ENCODE data around the gene ABCF3. TPM values are rescaled to one million over a fixed set of nuclear protein-coding genes. Genes with fewer than 3 reads are reported as not detected.
A peak's percentile ranks its signal among the peaks of the same experiment; 100 is the strongest.

The ABCF3 gene
- total and polyA plus RNA-seq, 5 donors: 50.9 to 72.9 (median 59.5) TPM

DNA sequence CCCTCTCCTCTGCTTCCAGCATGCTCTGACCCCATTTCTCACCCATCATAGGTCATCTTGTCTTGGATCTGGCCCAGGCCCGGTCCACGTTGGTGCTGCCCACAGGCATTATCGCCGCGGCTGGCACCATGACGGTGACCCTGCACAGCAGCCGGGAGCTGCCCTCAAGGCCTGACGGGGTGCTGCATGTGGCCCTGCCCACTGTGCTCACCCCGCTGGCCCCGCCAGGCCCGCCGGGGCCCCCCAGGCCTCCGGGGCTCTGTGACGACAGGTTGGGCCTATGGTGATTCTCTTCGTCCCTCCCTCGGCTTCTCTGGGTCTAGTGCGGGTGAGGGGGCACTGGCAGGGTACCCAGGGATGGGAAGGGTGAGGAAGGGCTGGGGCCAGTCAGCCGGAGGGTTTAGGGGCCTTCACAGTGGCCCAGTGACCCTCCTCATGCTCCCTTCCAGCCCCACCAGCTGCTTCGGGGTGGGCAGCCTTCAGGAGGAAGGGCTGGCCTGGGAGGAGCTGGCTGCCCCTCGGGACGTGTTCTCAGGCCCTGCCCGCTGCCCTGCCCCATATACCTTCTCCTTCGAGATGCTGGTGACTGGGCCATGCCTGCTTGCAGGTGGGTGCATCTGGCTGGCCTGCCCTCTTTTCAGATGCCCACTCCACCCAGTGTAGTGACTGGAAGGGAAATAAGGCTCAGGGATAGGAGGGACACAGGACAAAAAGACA is 47.3 kb downstream of the ABCF3 start:
- H3K9me3 ChIP-seq (ENCODE audit: control insufficient read depth, low read length): no peaks in the 10 kb centered on the region

DNA sequence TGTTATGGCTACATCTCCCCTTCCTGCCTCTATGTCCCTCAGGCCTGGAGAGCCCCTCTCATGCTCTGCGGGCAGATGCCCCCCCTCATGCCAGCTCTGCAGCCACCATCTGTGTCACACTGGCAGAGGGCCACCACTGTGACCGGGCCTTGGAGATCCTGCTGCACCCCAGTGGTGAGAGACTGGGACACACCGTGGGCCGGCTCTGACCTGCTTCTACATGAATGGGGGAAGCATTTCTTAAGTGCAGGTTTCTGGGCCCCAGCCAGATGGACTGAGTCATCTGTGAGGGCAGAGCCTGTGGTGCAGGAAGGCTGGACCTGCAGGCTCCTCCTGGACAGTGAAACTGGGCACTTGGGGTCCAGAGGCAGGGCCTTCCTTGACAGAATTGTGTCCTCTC is 48.2 kb downstream of the ABCF3 start:
- intact Hi-C loops (cut with DNase I): loop anchor here in 1 of 4 donors (10.0 kb wide), 1 partner anchor 89 kb away; no protein-coding TSS in a partner anchor
- Histone ChIP-seq H3K27ac (ENCODE audit: low read length) (no peak overlapping the region), H3K27me3 (ENCODE audit: control insufficient read depth, insufficient read depth) (no peaks in the 10 kb centered on the region), H3K9me3 (ENCODE audit: control insufficient read depth, low read length) (no peaks in the 10 kb centered on the region), H3K4me3 (ENCODE audit: low read length) (no peak overlapping the region), H3K4me1 (ENCODE audit: control insufficient read depth, insufficient read depth, low read length) (no peaks in the 10 kb centered on the region)
- 33% methylated on average over 4 of the region's 4 CpGs for WGBS
- ATAC-seq (no peak), DNase-seq (peak in 2 of 3 donors; percentile 47 to 61)

More for the DNA sequence above, 47.3 kb downstream of the ABCF3 start:
- no peak for DNase-seq
- H3K4me1 ChIP-seq (ENCODE audit: control insufficient read depth, insufficient read depth, low read length): no peaks in the 10 kb centered on the region
- H3K27me3 ChIP-seq (ENCODE audit: control insufficient read depth, insufficient read depth): no peaks in the 10 kb centered on the region
- 85% methylated on average over 23 of the region's 23 CpGs for WGBS
- H3K27ac ChIP-seq (ENCODE audit: low read length): no peak overlapping the region
- no peak overlapping the region for H3K4me3 ChIP-seq (ENCODE audit: low read length)
- intact Hi-C loops (cut with DNase I): loop anchor here in 1 of 4 donors (10.0 kb wide), 1 partner anchor 88 kb away; no protein-coding TSS in a partner anchor
- no peak for ATAC-seq

DNA sequence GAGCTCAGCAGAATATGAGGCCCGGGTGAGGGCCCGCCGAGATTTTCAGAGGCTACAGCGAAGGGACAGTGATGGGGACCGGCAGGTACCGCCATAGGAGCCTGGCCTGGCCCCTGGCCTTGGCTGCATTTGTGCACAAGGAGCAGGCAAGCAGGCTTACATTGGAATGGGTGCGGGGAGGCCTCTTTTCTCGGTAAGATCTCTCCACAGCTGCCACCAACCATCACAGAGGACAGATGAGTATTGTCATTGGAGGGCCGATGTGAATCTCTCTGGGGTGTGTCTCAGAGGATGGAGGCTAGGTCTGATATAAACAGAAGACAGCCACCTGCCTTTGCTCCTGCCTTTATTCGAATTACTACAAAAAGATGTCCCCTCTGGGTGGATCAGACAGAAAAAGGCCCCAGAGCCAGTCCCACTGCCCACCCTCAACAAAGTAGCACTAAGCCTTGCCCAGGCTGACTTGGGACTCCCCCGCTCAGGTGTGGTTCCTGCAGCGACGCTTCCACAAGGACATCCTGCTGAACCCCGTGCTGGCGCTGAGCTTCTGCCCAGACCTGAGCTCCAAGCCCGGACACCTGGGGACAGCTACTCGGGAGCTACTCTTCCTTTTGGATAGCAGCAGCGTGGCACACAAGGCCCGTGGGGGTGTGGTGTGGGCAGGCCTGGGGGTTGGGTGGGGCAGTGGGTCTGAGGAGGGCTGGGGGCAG is 48.8 kb downstream of the ABCF3 start:
- ATAC-seq: no peak
- WGBS: 85% methylated on average over 19 of the region's 19 CpGs

DNA sequence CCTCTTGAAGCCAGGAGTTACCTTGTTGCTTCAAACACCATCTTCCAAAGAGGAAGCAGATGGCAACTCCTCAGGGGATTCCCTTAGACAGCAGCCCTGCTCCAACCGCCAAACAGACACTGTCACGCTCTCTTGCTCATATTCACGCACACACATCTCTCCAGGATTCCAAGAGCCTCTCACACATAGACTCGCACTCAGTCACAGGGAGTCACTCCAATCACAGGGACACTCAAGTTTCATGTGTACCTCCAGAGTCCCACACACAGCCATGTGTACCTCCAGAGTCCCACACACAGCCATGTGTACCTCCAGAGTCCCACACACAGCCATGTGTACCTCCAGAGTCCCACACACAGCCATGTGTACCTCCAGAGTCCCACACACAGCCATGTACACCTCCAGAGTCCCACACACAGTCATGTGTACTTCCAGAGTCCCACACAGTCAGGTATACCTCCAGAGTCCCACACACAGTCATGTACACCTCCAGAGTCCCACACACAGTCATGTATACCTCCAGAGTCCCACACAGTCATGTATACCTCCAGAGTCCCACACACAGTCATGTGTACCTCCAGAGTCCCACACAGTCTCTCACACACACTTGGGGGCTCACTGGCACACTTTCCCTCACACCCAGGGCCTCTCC is 49.5 kb downstream of the ABCF3 start:
- no peaks in the 10 kb centered on the region for H3K27me3 ChIP-seq (ENCODE audit: control insufficient read depth, insufficient read depth)
- ATAC-seq (no peak), DNase-seq (no peak)
- intact Hi-C loops (cut with DNase I): loop anchor here in 1 of 4 donors (10.0 kb wide), 1 partner anchor 91 kb away; no protein-coding TSS in a partner anchor
- H3K4me3 ChIP-seq (ENCODE audit: low read length): no peak overlapping the region
- H3K27ac ChIP-seq (ENCODE audit: low read length): no peak overlapping the region
- no peaks in the 10 kb centered on the region for H3K4me1 ChIP-seq (ENCODE audit: control insufficient read depth, insufficient read depth, low read length)
- WGBS: 73% methylated on average over 4 of the region's 4 CpGs
- H3K9me3 ChIP-seq (ENCODE audit: control insufficient read depth, low read length): no peaks in the 10 kb centered on the region

More for the DNA sequence above, 48.8 kb downstream of the ABCF3 start:
- H3K4me3 ChIP-seq (ENCODE audit: low read length): no peak overlapping the region
- no peaks in the 10 kb centered on the region for H3K9me3 ChIP-seq (ENCODE audit: control insufficient read depth, low read length)
- no peaks in the 10 kb centered on the region for H3K4me1 ChIP-seq (ENCODE audit: control insufficient read depth, insufficient read depth, low read length)
- peak in 1 of 3 donors; percentile 55 for DNase-seq
- intact Hi-C loops (cut with DNase I): loop anchor here in 1 of 4 donors (10.0 kb wide), 1 partner anchor 90 kb away; no protein-coding TSS in a partner anchor
- H3K27ac ChIP-seq (ENCODE audit: low read length): no peak overlapping the region
- H3K27me3 ChIP-seq (ENCODE audit: control insufficient read depth, insufficient read depth): no peaks in the 10 kb centered on the region

DNA sequence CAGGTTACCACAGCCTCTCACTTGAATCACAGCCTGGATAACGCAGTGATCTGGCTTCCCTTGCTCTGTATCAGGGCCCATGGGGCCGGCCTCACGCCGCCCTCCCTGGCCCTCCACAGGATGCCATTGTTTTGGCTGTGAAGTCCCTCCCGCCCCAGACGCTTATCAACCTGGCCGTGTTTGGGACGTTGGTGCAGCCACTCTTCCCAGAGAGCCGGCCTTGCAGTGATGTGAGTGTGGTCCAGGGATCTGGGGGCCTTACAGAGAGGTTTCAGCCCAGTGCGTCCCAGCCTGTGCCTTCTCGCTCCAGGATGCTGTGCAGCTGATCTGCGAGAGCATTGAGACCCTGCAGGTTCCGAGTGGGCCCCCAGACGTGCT is 50.0 kb downstream of the ABCF3 start:
- Histone ChIP-seq H3K4me3 (ENCODE audit: low read length) (no peak overlapping the region), H3K4me1 (ENCODE audit: control insufficient read depth, insufficient read depth, low read length) (no peaks in the 10 kb centered on the region), H3K27ac (ENCODE audit: low read length) (no peak overlapping the region), H3K27me3 (ENCODE audit: control insufficient read depth, insufficient read depth) (no peaks in the 10 kb centered on the region), H3K9me3 (ENCODE audit: control insufficient read depth, low read length) (no peaks in the 10 kb centered on the region)
- no peak for ATAC-seq
- intact Hi-C loops (cut with DNase I): loop anchor here in 1 of 4 donors (10.0 kb wide), 1 partner anchor 91 kb away; no protein-coding TSS in a partner anchor
- 44% methylated on average over 14 of the region's 14 CpGs for WGBS
- no peak for DNase-seq

DNA sequence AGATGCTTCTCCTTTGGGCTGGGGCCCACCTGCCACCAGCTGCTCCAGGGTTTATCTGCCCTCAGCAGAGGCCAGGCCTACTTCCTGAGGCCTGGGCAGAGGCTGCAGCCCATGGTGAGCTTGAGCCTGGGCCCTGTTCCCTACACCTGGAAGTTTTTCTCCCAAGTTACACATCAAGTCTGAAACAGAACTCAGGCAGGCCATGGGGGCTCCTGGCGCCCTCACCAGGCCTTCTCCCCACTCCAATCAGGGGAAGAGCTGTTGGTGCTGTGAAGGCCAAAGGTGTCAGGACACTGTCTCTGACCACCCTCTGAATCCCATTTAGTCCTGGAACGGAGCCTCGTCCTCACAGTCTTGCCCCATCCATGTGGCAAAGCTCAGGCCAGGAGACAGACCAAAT is 50.6 kb downstream of the ABCF3 start:
- Histone ChIP-seq H3K27ac (ENCODE audit: low read length) (no peak overlapping the region), H3K4me1 (ENCODE audit: control insufficient read depth, insufficient read depth, low read length) (no peaks in the 10 kb centered on the region), H3K4me3 (ENCODE audit: low read length) (no peak overlapping the region), H3K27me3 (ENCODE audit: control insufficient read depth, insufficient read depth) (no peaks in the 10 kb centered on the region), H3K9me3 (ENCODE audit: control insufficient read depth, low read length) (no peaks in the 10 kb centered on the region)
- intact Hi-C loops (cut with DNase I): loop anchor here in 1 of 4 donors (10.0 kb wide), 1 partner anchor 92 kb away; no protein-coding TSS in a partner anchor
- DNase-seq (no peak), ATAC-seq (no peak)
- 75% methylated on average over 3 of the region's 3 CpGs for WGBS

DNA sequence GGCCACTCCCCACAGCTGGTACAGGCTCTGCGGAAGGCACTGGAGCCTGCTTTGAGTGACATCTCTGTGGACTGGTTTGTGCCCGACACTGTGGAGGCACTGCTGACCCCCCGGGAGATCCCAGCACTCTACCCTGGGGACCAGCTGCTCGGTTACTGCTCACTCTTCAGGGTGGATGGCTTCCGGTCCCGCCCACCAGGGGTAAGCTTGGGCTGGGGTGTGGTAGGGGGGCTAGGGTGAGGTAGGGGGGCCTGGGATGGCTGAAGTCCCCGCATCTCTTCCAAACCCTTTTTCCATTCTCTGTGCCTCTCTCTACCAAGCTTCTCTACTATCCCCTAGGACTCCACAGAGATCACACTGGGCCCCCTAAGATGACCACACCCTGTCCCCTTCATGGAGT is 51.2 kb downstream of the ABCF3 start:
- no peaks in the 10 kb centered on the region for H3K27me3 ChIP-seq (ENCODE audit: control insufficient read depth, insufficient read depth)
- H3K27ac ChIP-seq (ENCODE audit: low read length): no peak overlapping the region
- no peaks in the 10 kb centered on the region for H3K4me1 ChIP-seq (ENCODE audit: control insufficient read depth, insufficient read depth, low read length)
- intact Hi-C loops (cut with DNase I): loop anchor here in 1 of 4 donors (10.0 kb wide), 1 partner anchor 92 kb away; no protein-coding TSS in a partner anchor
- DNase-seq (no peak), ATAC-seq (no peak)
- 73% methylated on average over 7 of the region's 7 CpGs for WGBS
- H3K4me3 ChIP-seq (ENCODE audit: low read length): no peak overlapping the region
- H3K9me3 ChIP-seq (ENCODE audit: control insufficient read depth, low read length): no peaks in the 10 kb centered on the region

DNA sequence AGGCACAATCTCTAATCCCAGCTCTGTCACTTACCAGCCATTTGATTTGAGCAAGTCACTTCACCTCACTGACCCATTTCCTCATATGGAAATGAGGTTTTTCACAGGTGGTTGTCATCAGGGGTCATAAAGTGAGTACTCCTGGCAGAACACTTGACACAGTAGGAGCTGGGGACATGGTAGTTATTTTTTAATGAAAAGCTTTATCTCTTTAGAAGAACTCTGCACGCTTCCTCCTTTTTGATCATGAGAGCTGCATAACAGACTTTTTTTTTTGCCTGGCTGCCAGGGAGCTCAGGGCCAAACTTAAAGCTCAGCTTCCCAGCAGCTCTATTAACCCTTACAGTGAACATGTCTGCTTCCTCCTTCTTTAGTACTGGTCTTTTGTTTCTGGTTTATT is 51.8 kb downstream of the ABCF3 start:
- ATAC-seq (no peak), DNase-seq (no peak)
- H3K9me3 ChIP-seq (ENCODE audit: control insufficient read depth, low read length): no peaks in the 10 kb centered on the region
- H3K4me3 ChIP-seq (ENCODE audit: low read length): no peak overlapping the region
- WGBS: 19% methylated on average over 1 of the region's 1 CpG
- H3K27ac ChIP-seq (ENCODE audit: low read length): no peak overlapping the region
- no peaks in the 10 kb centered on the region for H3K27me3 ChIP-seq (ENCODE audit: control insufficient read depth, insufficient read depth)
- no peaks in the 10 kb centered on the region for H3K4me1 ChIP-seq (ENCODE audit: control insufficient read depth, insufficient read depth, low read length)
- intact Hi-C loops (cut with DNase I): loop anchor here in 1 of 4 donors (10.0 kb wide), 1 partner anchor 93 kb away; no protein-coding TSS in a partner anchor

DNA sequence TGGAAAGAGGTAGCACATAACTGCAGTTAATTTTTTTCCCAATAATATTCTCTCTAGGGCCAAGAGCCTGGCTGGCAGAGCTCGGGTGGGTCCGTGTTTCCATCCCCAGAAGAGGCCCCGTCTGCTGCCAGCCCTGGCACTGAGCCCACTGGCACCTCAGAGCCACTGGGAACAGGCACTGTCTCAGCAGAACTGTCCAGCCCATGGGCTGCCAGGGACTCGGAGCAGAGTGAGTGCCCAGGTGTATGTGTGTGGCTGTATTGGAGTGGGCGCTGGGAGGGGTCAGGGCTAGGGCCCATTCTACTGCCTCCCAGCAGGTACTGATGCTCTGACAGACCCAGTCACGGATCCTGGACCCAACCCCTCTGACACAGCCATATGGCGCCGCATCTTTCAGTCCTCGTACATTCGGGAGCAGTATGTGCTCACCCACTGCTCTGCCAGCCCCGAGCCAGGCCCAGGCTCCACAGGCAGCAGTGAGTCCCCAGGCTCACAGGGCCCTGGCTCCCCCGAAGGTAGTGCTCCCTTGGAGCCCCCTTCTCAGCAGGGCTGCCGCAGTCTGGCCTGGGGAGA is 52.3 kb downstream of the ABCF3 start:
- no peak overlapping the region for H3K4me3 ChIP-seq (ENCODE audit: low read length)
- no peak for ATAC-seq
- H3K27ac ChIP-seq (ENCODE audit: low read length): no peak overlapping the region
- H3K4me1 ChIP-seq (ENCODE audit: control insufficient read depth, insufficient read depth, low read length): no peaks in the 10 kb centered on the region
- no peak for DNase-seq
- 72% methylated on average over 13 of the region's 13 CpGs for WGBS
- intact Hi-C loops (cut with DNase I): loop anchor here in 1 of 4 donors (10.0 kb wide), 1 partner anchor 94 kb away; no protein-coding TSS in a partner anchor
- H3K27me3 ChIP-seq (ENCODE audit: control insufficient read depth, insufficient read depth): no peaks in the 10 kb centered on the region
- no peaks in the 10 kb centered on the region for H3K9me3 ChIP-seq (ENCODE audit: control insufficient read depth, low read length)

DNA sequence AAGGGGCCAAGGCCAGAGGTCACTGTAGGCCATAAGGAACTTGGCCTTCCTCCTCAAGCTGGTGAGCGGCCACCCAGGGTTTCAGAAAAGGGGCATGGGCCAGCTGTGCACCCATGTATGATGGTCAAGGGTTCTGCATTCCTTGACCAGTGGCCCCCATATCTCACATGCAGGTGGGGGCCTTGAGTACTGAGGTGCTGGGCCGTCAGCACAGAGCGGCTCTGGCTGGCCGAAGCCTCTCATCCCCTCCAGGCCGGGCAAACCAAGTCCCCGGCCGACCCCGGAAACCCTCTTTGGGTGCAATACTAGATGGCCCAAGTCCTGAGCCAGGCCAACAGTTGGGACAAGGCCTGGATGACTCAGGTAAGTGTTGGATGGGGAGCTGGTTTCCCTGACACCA is 53.2 kb downstream of the ABCF3 start:
- Histone ChIP-seq H3K27me3 (ENCODE audit: control insufficient read depth, insufficient read depth) (no peaks in the 10 kb centered on the region), H3K9me3 (ENCODE audit: control insufficient read depth, low read length) (no peaks in the 10 kb centered on the region), H3K4me1 (ENCODE audit: control insufficient read depth, insufficient read depth, low read length) (no peaks in the 10 kb centered on the region), H3K4me3 (ENCODE audit: low read length) (no peak overlapping the region), H3K27ac (ENCODE audit: low read length) (no peak overlapping the region)
- intact Hi-C loops (cut with DNase I): loop anchor here in 1 of 4 donors (10.0 kb wide), 1 partner anchor 94 kb away; no protein-coding TSS in a partner anchor
- WGBS: 91% methylated on average over 8 of the region's 8 CpGs
- ATAC-seq: no peak
- no peak for DNase-seq

All from right cardiac atrium (tissue), 5 donors.